Keratinocyte (primary cell): ENCODE data around the gene STX8. TPM values are rescaled to one million over a fixed set of nuclear protein-coding genes. Genes with fewer than 3 reads are reported as not detected.

Experiments
- DNase-seq: peaks from one replicate; pipeline ENCODE4 v3.0.0-alpha.2; 2011; ENCODE audit warnings: low read depth, missing footprints, low spot score
- FAIRE-seq: peaks from 2 replicates; lab custom pipeline; 2011; peaks lifted over from hg19 to GRCh38; lab: Jason Lieb, UNC
- H2AFZ ChIP-seq: 2 replicates; pipeline ENCODE4 v1.6.0; 2012; ENCODE audit warnings: low read length, control low read depth, inconsistent platforms; ENCODE audit not compliant: control insufficient read depth
- H3K27ac ChIP-seq: 2 replicates; pipeline ENCODE4 v1.5.1; 2011; ENCODE audit warnings: low read length; ENCODE audit not compliant: control insufficient read depth, insufficient read depth
- H3K27me3 ChIP-seq: 3 replicates; pipeline ENCODE4 v1.6.0; 2011; ENCODE audit warnings: low read length; ENCODE audit not compliant: control insufficient read depth, insufficient read depth; ENCODE audit errors: extremely low read depth
- H3K36me3 ChIP-seq, 2 experiments: 2 replicates in 1 of 2; 3 replicates in 1 of 2; pipeline ENCODE4 v1.5.1; 2011; ENCODE audit warnings: low read length in 2 of 2, mild to moderate bottlenecking in 1 of 2; ENCODE audit not compliant: control insufficient read depth in 2 of 2, insufficient read depth in 2 of 2; ENCODE audit errors: extremely low read depth in 1 of 2
- H3K4me1 ChIP-seq: 3 replicates; pipeline ENCODE4 v1.5.1; 2011; ENCODE audit warnings: low read length; ENCODE audit not compliant: control insufficient read depth, insufficient read depth; ENCODE audit errors: extremely low read depth
- H3K4me2 ChIP-seq: 3 replicates; pipeline ENCODE4 v1.6.0; 2011; ENCODE audit warnings: low read depth, low read length; ENCODE audit not compliant: control insufficient read depth, insufficient read depth; ENCODE audit errors: extremely low read depth
- H3K4me3 ChIP-seq, 3 experiments: fragments of 200-600 bp in 1 of 3; sonication (generic) in 1 of 3; 2 replicates in 2 of 3; 3 replicates in 1 of 3; pipeline ENCODE4 v1.5.1; 2011 to 2016; ENCODE audit warnings: low read length in 3 of 3, mild to moderate bottlenecking in 3 of 3, control low read depth in 2 of 3, inconsistent platforms in 1 of 3, low read depth in 1 of 3, mixed read lengths in 1 of 3, mixed run types in 1 of 3, moderate library complexity in 1 of 3; ENCODE audit not compliant: control insufficient read depth in 2 of 3, insufficient read depth in 2 of 3; ENCODE audit errors: extremely low read depth in 1 of 3
- H3K79me2 ChIP-seq: 2 replicates; pipeline ENCODE4 v1.6.0; 2012; ENCODE audit warnings: low read length; ENCODE audit not compliant: control insufficient read depth, insufficient read depth
- H3K9ac ChIP-seq: 3 replicates; pipeline ENCODE4 v1.6.0; 2011; ENCODE audit warnings: low read length; ENCODE audit not compliant: control insufficient read depth, insufficient read depth; ENCODE audit errors: extremely low read depth
- H3K9me1 ChIP-seq: 3 replicates; pipeline ENCODE4 v1.6.0; 2011; ENCODE audit warnings: low read length; ENCODE audit not compliant: control insufficient read depth, insufficient read depth; ENCODE audit errors: extremely low read depth
- H3K9me3 ChIP-seq: 2 replicates; pipeline ENCODE4 v1.5.1; 2012; ENCODE audit warnings: low read depth, low read length; ENCODE audit not compliant: control insufficient read depth
- H4K20me1 ChIP-seq: 3 replicates; pipeline ENCODE4 v1.6.0; 2011; ENCODE audit warnings: low read length; ENCODE audit not compliant: control insufficient read depth, insufficient read depth; ENCODE audit errors: extremely low read depth
- EZH2 ChIP-seq: IDR thresholded peaks from one replicate; pipeline ENCODE4 v1.6.1; 2012; ENCODE audit warnings: inconsistent platforms, mild to moderate bottlenecking, low read length, moderate library complexity
- dilution Hi-C: fragments of 300-500 bp; cut with MboI; formaldehyde crosslinking; loops from one replicate; pipeline ENCODE4 v1.7.0; 2020; ENCODE audit warnings: low sequenced_read_pairs; ENCODE audit not compliant: extremely low pct_ligation_motif_present
- polyA plus RNA-seq, 5 experiments: library from polyadenylated mRNA; depleted of rRNA in 3 of 5; stranded (reverse) in 3 of 5; stranded (forward) in 1 of 5; unstranded in 1 of 5; fragments of >200 nt; gene quantifications; 1 replicate in 1 of 5; 2 replicates in 3 of 5; 3 replicates in 1 of 5; pipeline versions ENCODE4 v1.2.1 to v1.2.3, GENCODE V29; 2011 to 2012; ENCODE audit warnings: missing spikeins in 2 of 5, low read depth in 1 of 5, low replicate concordance in 1 of 5
- TF ChIP-seq, protein P1 (sequence below), 3 experiments: IDR thresholded peaks in 1 of 3; conservative IDR thresholded peaks in 1 of 3; optimal IDR thresholded peaks in 1 of 3; 2 replicates in 2 of 3; 3 replicates in 1 of 3; pipeline versions ENCODE3 to v1.5.1; 2011; ENCODE audit warnings: low read length in 3 of 3, mild to moderate bottlenecking in 3 of 3, moderate library complexity in 2 of 3, control low read depth in 1 of 3, inconsistent platforms in 1 of 3; ENCODE audit not compliant: insufficient read depth in 2 of 3; ENCODE audit errors: extremely low read depth in 1 of 3

The STX8 gene
- polyA plus RNA-seq, 1 donor (not counting 4 experiments of a cell fraction or from before 2014, with no cell fraction given), result 90.3 TPM

DNA sequence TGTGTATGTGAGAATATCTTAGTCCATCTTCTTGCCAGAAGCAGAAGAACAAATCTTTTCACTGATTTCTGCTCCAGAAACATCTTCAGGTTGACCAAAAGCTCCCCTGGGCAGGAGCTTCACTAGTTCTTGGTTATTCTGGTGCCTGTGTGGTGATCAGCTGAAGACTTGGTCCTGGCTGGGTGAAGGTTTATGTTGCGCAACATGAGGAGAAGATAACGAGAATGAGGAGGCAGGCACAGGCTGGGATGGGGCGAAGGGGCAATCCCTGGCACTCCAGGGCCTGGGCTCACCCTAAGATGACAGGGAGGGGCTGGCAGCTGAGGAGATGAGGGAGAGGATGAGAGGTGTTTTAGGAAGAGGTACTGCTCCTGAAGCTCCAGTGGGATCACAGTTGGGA lies 322.3 kb downstream of the STX8 start:
- Histone ChIP-seq H3K4me1 (no peaks in the 10 kb centered on the region), H3K79me2 (no peaks in the 10 kb centered on the region), H3K27ac (no peak overlapping the region), H3K9me3 (no peaks in the 10 kb centered on the region), H3K9ac (no peak overlapping the region), H3K27me3 (no peaks in the 10 kb centered on the region), H4K20me1 (no peaks in the 10 kb centered on the region), H3K9me1 (no peaks in the 10 kb centered on the region), H2AFZ (no peak overlapping the region), H3K4me2 (no peak overlapping the region), H3K4me3 (no peak overlapping the region), H3K36me3 (no peaks in the 10 kb centered on the region)
- DNase-seq (no peak), FAIRE-seq (no peak)
- TF ChIP-seq, protein P1, sequence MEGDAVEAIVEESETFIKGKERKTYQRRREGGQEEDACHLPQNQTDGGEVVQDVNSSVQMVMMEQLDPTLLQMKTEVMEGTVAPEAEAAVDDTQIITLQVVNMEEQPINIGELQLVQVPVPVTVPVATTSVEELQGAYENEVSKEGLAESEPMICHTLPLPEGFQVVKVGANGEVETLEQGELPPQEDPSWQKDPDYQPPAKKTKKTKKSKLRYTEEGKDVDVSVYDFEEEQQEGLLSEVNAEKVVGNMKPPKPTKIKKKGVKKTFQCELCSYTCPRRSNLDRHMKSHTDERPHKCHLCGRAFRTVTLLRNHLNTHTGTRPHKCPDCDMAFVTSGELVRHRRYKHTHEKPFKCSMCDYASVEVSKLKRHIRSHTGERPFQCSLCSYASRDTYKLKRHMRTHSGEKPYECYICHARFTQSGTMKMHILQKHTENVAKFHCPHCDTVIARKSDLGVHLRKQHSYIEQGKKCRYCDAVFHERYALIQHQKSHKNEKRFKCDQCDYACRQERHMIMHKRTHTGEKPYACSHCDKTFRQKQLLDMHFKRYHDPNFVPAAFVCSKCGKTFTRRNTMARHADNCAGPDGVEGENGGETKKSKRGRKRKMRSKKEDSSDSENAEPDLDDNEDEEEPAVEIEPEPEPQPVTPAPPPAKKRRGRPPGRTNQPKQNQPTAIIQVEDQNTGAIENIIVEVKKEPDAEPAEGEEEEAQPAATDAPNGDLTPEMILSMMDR (optimal IDR thresholded peaks at IDR 0.05 in 1 of 3, IDR thresholded peaks at IDR 0.05 in 1 of 3, conservative IDR thresholded peaks at IDR 0.05 in 1 of 3; ENCODE audit: extremely low read depth in 1 of 3, insufficient read depth in 2 of 3, low read length in 3 of 3), result no peak
- no peak for TF ChIP-seq EZH2
- dilution Hi-C loops, result no loop called here

DNA sequence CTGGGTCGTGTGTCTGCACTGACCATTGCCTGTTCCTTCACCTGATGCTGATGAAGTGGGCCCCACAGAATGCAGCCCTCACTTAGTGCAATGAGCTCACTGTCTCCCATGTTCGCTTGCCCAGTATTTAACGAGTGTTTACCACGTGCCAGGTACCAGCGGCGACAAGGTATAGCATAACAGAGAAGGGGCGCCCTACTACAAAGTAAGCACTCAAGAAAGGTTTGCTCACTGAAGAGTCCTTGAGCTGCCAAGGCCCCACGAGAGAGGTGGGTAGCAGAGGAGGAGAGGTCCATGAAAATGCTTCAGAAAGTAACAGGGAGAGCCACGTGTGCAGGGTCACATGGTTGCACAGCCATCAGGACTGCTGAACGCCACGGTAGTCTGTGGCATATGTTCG lies 324.3 kb downstream of the STX8 start:
- Histone ChIP-seq H3K27me3 (no peaks in the 10 kb centered on the region), H3K79me2 (no peaks in the 10 kb centered on the region), H3K4me1 (no peaks in the 10 kb centered on the region), H3K9me1 (no peaks in the 10 kb centered on the region), H3K36me3 (no peaks in the 10 kb centered on the region), H3K9ac (no peak overlapping the region), H4K20me1 (no peaks in the 10 kb centered on the region), H3K27ac (no peak overlapping the region), H3K4me2 (no peak overlapping the region), H2AFZ (no peak overlapping the region), H3K9me3 (no peaks in the 10 kb centered on the region), H3K4me3 (no peak overlapping the region)
- DNase-seq (no peak), FAIRE-seq (no peak)
- TF ChIP-seq EZH2, result no peak
- TF ChIP-seq, protein P1 (optimal IDR thresholded peaks at IDR 0.05 in 1 of 3, IDR thresholded peaks at IDR 0.05 in 1 of 3, conservative IDR thresholded peaks at IDR 0.05 in 1 of 3; ENCODE audit: extremely low read depth in 1 of 3, insufficient read depth in 2 of 3, low read length in 3 of 3), result no peak
- dilution Hi-C loops, result no loop called here
